AG08396 (cell line): ENCODE results near the gene SF3B4.
A peak's percentile ranks its signal among the peaks of the same experiment; 100 is the strongest.
"Not testable (repeated sequence)": the region's sequence is repeated elsewhere in the genome, so short reads cannot be mapped to it uniquely, and the experiment has no call there.

Experiments used
- DNase-seq: peaks from one replicate; pipeline ENCODE4 v3.0.0; 2012; ENCODE audit warnings: low spot score, mixed read lengths

Gene SF3B4

GRCh38 chr1:149887456-149888246 is 40.0 kb downstream of the SF3B4 start:
- DNase-seq: peak; percentile 87

DNA sequence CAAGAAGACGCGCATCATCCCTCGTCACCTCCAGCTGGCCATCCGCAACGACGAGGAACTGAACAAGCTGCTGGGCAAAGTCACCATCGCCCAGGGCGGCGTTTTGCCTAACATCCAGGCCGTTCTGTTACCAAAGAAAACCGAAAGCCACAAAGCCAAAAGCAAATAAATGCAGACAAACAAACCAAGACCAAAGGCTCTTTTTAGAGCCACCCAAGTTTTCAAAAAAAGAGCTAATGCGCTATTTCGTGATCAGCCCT is 40.5 kb downstream of the SF3B4 start:
- not testable (repeated sequence) for DNase-seq

DNA sequence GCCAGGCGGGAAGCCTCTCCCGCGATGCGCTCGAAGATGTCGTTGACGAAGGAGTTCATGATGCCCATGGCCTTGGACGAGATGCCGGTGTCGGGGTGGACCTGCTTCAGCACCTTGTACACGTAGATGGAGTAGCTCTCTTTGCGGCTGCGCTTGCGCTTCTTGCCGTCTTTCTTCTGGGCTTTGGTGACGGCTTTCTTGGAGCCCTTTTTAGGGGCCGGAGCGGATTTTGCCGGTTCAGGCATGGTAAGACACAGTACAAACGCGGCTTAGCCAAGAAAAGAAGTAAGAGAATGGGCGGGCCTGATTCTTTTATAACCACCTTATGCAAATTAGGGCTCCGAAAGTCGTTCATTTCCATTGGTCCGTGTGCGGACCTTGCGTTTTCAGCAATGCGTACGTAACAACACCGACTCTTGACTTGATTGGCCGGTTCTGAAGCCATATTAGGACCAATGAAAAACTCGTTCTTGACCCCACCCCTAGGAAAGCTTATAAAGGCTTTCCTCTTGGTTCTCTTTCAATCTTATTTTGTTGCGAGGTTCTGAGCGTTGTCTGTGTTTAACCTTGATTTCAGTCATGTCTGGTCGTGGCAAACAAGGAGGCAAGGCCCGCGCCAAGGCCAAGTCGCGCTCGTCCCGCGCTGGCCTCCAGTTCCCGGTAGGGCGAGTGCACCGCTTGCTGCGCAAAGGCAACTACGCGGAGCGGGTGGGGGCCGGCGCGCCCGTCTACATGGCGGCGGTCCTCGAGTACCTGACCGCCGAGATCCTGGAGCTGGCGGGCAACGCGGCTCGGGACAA is 41.0 kb downstream of the SF3B4 start:
- DNase-seq: peak; percentile 93

GRCh38 chr1:149886121-149886395 is 41.5 kb downstream of the SF3B4 start:
- not testable (repeated sequence) for DNase-seq

- DNase-seq: peak; percentile 81
Observed at GRCh38 chr1:149885339-149886120, 42.1 kb downstream of the SF3B4 start.

DNA sequence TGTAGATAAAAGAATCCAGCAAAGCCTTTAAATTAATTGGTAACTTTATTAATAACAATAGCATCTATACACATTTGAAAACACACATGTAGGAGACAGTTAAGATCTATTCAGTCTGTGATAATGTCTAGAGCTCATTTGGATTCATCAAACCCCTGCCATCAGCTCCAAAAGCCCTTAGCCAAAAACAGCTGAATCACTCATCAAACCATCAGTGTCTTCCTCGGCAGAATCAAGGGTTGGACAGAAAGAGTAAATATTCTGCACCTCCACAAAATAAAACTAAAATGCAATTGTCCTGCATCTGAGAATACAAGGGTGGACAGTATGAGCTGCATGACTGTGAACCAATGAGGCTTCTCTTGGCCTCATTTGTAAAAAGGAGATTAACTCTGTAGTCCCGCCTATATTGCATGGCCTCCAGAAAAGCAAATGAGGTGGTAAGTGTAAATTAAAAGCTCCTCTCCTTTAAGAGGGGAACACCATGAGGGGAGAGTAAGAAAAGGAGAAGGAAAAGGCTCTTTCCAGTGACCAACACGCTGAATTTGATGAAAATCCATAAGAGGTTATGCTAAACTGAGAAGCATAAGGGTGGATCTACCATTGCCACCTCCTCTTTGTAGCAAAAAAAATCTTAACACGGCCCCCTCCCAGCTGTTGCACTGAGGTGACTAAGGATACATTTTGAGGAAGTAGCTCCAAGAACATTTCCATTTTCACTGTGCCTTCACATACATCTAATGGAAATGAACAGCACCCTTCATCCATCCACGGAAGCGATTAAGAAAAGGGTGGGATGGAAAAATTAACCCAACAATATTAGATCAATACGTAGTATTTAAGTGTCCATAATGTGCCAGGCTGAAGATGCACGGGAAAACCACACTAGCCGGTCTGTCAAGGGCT is 42.9 kb downstream of the SF3B4 start:
- DNase-seq: no peak

DNA sequence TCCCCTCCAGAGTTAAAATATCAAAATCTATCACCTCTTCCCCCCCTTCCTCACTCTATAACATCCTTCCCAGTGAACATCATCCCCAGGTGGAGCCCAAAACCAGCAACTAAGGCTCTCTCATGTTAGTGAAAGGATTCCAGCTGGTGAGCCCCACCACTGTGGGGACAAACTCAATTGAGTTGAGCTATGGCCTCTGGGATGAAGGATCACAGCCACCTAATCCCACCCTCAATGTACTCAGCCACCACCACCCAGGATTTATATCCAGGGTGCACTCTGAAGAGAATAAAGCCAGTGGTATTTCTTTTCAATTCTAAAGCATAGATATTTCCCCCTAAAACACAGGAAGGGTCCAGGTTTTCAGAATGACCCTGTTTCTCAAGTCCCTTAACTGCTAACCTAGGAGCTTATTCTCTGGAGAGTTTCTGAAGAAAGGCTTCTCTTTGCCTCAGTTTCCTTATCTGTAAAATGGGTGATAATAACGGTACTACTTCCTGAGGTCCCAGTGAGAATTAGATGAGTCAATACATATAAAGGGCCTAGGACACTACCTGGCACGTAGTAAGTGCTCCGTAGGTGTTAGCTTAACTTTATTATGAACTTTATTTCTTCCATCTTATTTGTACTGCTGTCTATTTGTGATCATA is 43.9 kb downstream of the SF3B4 start:
- no peak for DNase-seq

DNA sequence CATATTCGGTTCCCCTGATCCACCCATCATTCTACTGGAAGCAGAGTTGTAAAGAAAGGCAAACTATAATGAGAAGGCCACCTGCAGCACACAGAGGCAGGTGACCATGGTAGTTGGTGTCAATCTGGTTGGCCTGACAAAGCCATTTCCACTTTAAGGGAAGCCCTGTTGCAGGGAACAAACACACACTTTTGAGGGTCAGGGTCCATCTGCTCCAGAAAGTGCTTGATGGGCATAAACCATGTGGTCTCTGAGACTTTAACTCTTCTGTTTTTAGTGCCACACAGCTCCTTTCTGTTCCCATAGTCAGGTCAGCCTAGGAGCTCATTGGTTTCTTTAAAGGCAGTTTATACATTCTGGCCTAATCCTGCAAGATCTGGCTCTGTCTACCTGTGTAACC is 45.7 kb downstream of the SF3B4 start:
- no peak for DNase-seq

DNA sequence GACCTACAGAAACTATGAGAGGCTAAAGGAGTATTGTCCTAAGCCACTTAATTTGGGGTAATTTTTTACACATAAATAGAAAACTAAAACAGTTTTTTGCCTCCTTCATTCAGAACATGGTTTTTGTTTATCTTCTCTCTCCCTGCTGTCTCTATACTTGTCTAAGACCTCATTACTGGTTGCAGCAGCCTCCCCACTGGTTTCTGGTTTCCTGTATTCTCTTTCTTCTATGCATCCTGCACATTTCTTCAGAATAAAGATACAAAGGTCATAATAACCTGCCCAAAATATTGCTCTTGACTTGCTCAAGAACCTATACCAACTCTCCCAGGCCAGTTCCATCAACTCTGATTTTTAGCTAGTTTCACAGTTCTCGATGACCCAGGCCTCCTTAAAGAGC is 48.0 kb downstream of the SF3B4 start:
- no peak for DNase-seq

- DNase-seq: no peak
Observed at GRCh38 chr1:149877211-149877946, 50.2 kb downstream of the SF3B4 start.
